Inflammatory macrophage treated with lipopolysaccharide for 4 hours (primary cell): ENCODE results near the gene CREB5.
"Not testable (repeated sequence)": the region's sequence is repeated elsewhere in the genome, so short reads cannot be mapped to it uniquely, and the experiment has no call there.

Experiments used
- DNase-seq: peaks from one replicate; pipeline ENCODE4 v3.0.0-alpha.2; 2020

CREB5 gene

DNA sequence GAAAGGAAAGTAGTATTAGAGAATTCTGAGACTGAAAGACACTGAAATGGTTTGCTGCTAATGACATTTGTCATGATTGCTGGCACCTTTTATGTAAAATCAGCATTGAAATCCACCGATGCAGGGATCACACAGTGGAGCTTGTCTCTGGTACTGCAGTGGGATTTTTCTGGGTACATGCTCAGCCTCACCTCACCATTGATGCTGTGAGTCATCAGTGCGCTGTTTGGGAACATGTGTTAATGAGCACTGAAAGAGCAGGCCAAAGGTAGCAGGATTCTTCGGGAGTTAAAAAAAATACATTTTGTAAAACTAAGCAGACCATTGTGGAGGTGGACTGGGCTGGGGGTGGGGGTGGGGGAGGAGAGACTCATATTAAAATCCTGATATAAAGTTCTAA is 174.9 kb downstream of the CREB5 start:
- DNase-seq = no peak

DNA sequence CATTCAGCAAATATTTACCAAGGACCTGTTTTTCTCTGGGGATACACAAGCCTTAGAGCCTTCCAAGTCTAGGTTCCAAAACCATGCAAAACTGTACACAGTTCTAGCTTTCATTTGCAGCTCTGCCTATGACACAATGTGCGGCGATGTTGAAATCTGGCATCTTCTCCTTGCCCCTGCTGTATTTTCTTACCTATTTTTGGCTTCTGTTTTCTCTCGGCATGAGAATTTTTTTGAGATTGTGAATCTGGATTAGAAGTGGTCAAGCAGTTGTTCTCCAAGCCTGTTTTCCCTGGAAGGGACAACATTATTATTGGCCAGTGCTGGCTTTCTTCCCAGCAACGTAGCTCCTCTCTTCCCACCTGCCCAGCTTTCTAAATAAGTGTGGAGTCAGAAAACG is 176.3 kb downstream of the CREB5 start:
- no peak for DNase-seq

GRCh38 chr7:28591041-28591674 is 178.8 kb downstream of the CREB5 start:
- no peak for DNase-seq

- no peak for DNase-seq
Observed at GRCh38 chr7:28591725-28592349, 179.5 kb downstream of the CREB5 start.

- no peak for DNase-seq
Observed at GRCh38 chr7:28592861-28593260, 180.5 kb downstream of the CREB5 start.

DNA sequence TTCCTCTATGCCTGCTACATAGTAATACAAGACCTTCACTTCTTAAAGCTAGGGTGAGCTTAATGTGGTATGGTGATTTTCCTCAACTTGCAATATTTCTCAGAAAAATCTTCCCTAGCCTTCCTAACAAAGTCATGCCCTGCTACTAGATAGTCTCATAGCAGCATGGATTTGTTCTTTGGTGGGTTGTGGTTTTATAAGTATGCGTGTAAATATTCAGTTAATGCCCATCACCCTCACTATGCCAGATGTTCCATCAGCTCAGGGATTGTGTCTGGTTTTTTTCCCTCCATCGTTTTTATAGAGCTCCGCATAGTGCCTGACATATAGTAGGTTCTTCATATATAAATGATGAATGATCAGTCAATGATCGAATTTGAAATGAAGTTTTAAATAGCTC is 182.8 kb downstream of the CREB5 start:
- DNase-seq = no peak

GRCh38 chr7:28595801-28596200 is 183.5 kb downstream of the CREB5 start:
- DNase-seq = no peak

GRCh38 chr7:28596245-28596935 is 184.1 kb downstream of the CREB5 start:
- DNase-seq = no peak

DNA sequence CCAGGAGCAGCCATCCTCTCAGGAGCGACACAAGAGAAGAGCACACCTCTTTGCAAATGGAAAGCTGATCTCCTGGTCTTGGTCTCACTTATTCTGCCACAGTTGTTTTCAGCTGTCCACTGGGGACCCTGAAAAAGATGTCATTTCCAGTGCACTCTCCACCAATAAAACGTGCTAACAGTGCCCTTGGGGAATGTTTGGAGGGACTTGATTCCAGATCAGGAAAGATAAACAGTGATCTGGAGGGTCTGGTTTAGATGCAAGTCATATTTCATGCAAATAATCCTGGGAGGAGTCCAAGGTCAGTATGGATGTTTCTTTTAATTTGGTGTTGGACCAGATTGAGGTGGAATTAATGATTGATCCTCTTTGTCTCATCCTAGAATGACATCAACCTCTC is 185.0 kb downstream of the CREB5 start:
- no peak for DNase-seq

DNA sequence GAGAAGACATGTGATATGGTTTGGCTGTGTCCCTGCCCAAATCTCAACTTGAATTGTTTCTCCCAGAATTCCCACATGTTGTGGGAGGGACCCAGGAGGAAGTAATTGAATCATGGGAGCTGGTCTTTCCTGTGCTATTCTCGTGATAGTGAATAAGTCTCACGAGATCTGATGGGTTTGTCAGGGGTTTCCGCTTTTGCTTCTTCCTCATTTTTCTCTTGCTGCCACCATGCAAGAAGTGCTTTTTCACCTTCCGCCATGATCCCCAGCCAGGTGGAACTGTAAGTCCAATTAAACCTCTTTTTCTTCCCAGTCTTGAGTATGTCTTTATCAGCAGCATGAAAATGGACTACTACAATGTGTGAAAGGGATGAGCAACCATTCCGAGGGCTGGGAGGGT is 185.7 kb downstream of the CREB5 start:
- DNase-seq = not testable (repeated sequence)

DNA sequence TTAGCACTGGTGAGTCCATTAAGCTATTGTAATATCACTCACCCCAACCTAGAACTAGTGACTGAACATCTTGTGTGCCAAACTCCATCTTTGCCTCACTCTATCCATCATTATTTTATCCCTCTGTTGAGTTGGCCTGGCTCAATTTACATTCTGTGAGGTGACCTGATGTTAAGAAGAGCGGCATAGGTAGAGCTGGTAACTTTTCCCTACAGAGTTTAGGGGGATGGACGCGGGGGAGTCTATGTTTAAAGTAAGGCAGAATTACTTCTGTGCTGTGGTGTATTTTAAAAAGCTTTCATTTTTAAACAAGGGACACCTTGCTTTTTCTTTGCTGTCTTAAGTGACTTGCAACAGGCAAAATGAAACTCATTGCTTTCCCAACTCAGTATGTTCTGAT is 186.3 kb downstream of the CREB5 start:
- no peak for DNase-seq

DNA sequence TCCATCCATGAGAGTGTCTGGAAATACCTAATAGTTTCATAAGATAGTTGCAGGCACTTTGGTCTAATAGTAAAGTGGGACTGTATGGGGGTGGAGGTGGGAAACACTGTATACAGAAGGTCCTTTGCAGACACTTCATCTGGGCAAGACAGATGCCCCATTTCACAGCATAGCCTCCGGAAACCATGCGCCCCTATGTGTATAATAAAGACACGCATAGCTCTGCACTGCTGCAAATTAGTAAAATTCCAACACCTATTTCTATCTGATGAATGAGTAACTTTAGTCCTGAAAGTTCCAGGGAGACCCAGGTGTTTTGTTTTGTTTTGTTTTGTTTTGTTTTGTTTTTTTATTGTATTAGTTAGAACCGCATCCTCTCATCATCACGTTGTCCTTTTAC is 187.1 kb downstream of the CREB5 start:
- no peak for DNase-seq

- DNase-seq = no peak
Observed at GRCh38 chr7:28602282-28602681, 190.0 kb downstream of the CREB5 start.

GRCh38 chr7:28605427-28606085 is 193.2 kb downstream of the CREB5 start:
- DNase-seq = no peak

- DNase-seq = no peak
Observed at GRCh38 chr7:28606421-28606820, 194.1 kb downstream of the CREB5 start.

GRCh38 chr7:28607855-28608193 is 195.5 kb downstream of the CREB5 start:
- DNase-seq = no peak

DNA sequence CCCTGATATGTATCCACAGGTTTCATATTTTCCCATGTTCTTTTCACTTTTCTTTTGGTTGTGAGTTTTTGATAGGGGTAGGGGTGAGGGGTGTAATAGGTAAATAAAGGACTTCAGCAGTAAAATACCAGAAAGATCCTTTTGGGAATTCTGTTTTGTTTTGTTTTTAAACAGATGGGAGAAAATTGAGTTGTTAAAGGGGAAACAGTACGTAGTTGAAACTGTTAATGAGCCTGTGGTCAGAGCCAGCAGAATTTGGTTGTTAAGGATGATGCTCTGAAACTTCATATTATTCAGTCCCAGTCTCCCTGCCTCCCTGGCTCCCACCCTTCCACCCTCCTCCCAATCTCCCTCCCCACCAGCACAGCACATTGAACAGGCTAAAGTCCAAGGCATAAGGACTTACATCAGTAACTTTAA is 195.9 kb downstream of the CREB5 start:
- no peak for DNase-seq

DNA sequence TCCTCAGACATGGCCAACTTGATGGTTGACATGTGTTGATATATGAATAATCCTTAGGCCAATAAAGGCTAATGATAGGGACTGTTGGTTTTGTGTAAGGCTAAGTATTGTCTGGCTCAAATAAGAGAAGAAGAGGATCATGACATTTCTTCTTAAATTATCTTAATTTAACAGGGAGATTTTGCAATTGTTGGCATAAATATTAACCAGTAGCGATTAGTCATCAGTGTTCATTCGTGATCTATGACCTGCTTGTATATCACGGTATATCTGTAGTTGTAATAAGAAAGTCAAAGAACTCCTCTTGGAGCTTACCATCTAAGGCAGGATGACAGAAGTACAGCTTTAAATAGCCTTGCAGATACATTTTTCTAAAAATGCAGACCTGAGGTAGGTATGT is 196.4 kb downstream of the CREB5 start:
- no peak for DNase-seq

DNA sequence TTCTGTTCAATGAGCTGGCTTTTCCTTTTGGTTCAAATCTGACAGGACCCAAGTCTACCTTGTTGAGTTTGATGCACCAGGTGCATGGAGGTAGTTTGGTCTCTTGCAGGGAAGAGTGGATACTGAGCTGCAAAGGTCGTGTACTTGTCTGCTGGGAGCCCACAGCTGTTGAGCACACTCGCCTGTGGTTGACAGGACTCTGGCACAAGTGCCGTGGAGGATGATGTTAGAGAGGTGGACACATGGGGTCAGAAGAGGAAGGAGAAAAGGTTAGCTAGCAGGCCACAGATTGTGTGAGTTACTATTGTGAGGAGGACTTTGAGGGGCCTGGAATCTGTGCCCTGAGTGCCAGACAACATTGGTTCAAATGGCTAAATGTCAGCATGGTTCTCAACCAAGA is 197.3 kb downstream of the CREB5 start:
- DNase-seq = no peak

DNA sequence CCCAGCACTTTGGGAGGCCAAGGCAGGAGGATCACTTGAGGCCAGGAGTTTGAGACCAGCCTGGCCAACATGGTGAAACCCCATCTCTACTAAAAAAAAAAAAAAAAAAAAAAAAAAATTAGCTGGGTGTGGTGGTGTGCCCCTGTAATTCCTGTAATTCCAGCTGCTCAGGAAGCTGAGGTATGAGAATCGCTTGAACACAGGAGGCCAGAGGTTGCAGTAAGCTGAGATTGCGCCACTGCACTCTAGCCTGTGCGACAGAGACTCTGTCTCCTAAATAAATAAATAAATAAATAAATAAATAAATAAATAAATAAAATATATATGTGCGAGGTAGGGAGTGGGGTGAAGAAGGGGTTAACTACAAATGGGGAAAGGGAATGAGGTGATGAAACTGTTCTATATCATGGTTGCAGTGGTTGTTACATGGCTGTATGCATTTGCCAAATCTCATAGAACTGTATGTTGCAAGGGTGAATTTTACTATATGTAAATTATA is 199.1 kb downstream of the CREB5 start:
- DNase-seq = not testable (repeated sequence)

DNA sequence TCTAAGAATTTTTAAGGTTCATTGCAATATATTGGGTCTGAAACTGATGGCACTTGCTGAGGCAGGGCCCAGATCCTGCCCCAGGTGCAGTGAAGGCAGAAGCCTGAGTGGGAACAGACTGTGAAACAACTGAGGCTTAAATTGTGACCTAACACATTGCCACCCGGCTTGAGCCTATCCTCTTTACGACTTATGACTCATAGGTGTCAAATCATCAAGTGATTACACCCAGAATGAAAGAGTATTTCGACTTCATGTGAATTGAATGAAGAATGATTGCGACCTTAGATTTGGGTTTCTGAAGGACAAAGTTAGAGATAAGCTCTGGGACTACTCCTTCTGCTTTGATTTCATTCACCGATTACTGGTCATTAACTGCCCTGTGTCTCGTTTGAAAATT is 200.9 kb downstream of the CREB5 start:
- no peak for DNase-seq

- DNase-seq = no peak
Observed at GRCh38 chr7:28615091-28615490, 202.8 kb downstream of the CREB5 start.

GRCh38 chr7:28617308-28617880 is 205.1 kb downstream of the CREB5 start:
- no peak for DNase-seq

DNA sequence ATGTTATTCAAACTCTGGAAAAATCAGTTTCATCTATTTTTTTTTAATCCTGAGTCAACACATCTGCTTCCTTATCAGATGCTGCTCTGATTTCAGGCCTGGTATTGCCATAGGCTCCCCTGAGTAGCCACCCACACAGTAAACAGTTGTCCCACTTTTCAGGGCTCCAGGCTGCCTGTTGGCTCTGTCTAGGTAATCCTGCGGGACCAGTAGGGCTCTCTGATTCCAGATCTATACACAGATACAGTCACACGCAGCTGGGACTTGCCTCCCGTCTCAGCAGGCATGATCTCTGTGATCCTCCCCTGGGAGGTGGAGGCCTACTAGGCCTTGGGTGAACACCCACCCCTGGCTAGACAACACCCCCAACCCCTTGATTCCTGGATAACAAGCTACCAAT is 206.1 kb downstream of the CREB5 start:
- no peak for DNase-seq
